Spleen (tissue), 11 donors: Measurements from ENCODE around the gene DOK5. TPM values are rescaled to one million over a fixed set of nuclear protein-coding genes. Genes with fewer than 3 reads are reported as not detected.

ENCODE experiments used
- DNase-seq: peaks from one replicate; pipeline ENCODE4 v3.0.0-alpha.2; 2020
- H3K27ac ChIP-seq, 8 donors: fragments of 200-600 bp; sonication (generic) in 7 of 8; 1 replicate in 4 of 8; 2 replicates in 4 of 8; pipeline versions ENCODE4 v1.5.0 to v1.8.0; 2016 to 2021; ENCODE audit warnings: inconsistent platforms in 4 of 8, mild to moderate bottlenecking in 4 of 8, moderate library complexity in 1 of 8
- H3K27me3 ChIP-seq, 7 donors: fragments of 200-600 bp; sonication (generic) in 6 of 7; replicated peaks in 1 of 7; 1 replicate in 4 of 7; 2 replicates in 3 of 7; pipeline versions ENCODE4 v1.5.0 to v1.8.0; 2016 to 2021; ENCODE audit warnings: inconsistent platforms in 3 of 7, mild to moderate bottlenecking in 1 of 7
- H3K36me3 ChIP-seq, 6 donors: fragments of 200-600 bp; sonication (generic) in 5 of 6; 1 replicate in 4 of 6; 2 replicates in 2 of 6; pipeline versions ENCODE4 v1.5.0 to v1.8.0; 2016 to 2021; ENCODE audit warnings: inconsistent platforms in 2 of 6
- H3K4me1 ChIP-seq, 6 donors: fragments of 200-600 bp; sonication (generic) in 5 of 6; 1 replicate in 3 of 6; 2 replicates in 3 of 6; pipeline versions ENCODE4 v1.5.0 to v1.8.0; 2016 to 2021; ENCODE audit warnings: inconsistent platforms in 3 of 6
- H3K4me3 ChIP-seq, 8 donors: fragments of 200-600 bp; sonication (generic) in 7 of 8; 1 replicate in 4 of 8; 2 replicates in 4 of 8; pipeline versions ENCODE4 v1.5.0 to v1.8.0; 2016 to 2021; ENCODE audit warnings: inconsistent platforms in 4 of 8, mild to moderate bottlenecking in 4 of 8, moderate library complexity in 2 of 8
- H3K9me3 ChIP-seq, 8 donors: fragments of 200-600 bp; sonication (generic) in 7 of 8; 1 replicate in 4 of 8; 2 replicates in 4 of 8; pipeline versions ENCODE4 v1.5.0 to v1.8.0; 2016 to 2021; ENCODE audit warnings: inconsistent platforms in 4 of 8
- CTCF ChIP-seq, 11 experiments: fragments of 200-600 bp in 7 of 11; fragments of 450-650 bp in 4 of 11; sonication (generic) in 4 of 11; IDR thresholded peaks in 8 of 11; conservative IDR thresholded peaks in 3 of 11; 1 replicate in 7 of 11; 2 replicates in 4 of 11; pipeline versions ENCODE4 v1.4.0 to v1.8.0; 2016 to 2021; ENCODE audit warnings: antibody characterized with exemption in 11 of 11, inconsistent platforms in 4 of 11, mild to moderate bottlenecking in 1 of 11
- POLR2A ChIP-seq, 3 donors: fragments of 450-650 bp; IDR thresholded peaks; one replicate each; pipeline ENCODE4 v1.5.1; 2017; ENCODE audit warnings: antibody characterized with exemption in 3 of 3, mild to moderate bottlenecking in 1 of 3
- POLR2AphosphoS5 ChIP-seq, 3 donors: sonication (generic); formaldehyde crosslinking; IDR thresholded peaks; one replicate each; pipeline ENCODE4 v1.5.1; 2017; ENCODE audit warnings: antibody characterized with exemption in 3 of 3
- WGBS, 5 donors: extraction: QIAGEN DNeasy Blood & Tissue Kit in 3 of 5; methylation state at CpG; one replicate each; pipeline versions ENCODE4 v1.1.5 to v1.1.7; 2013 to 2018; 5-methylcytosine and 5-hydroxymethylcytosine counted together
- intact Hi-C: fragments of 100-400 bp; cut with DNase I; formaldehyde crosslinking; loops from one replicate; pipeline ENCODE4 v1.15.0; 2023; ENCODE audit warnings: low total_unique reads
- polyA plus RNA-seq, 3 donors: library from polyadenylated mRNA; stranded (reverse); fragments of 200-250 nt; gene quantifications; one replicate each; pipeline ENCODE4 v1.2.1, GENCODE V29; 2013
- total RNA-seq, 7 donors: library from RNA; depleted of rRNA in 3 of 7; stranded (reverse); fragments of >200 nt in 3 of 7; fragmentation: NEBNext Ultra II Directional in 4 of 7; extraction: Animal tissue kit (Norgen Biotek cat#: 25700) in 4 of 7; gene quantifications; one replicate each; pipeline versions ENCODE4 v1.1.0 to v1.2.1, GENCODE V29; 2016 to 2021
- donor health status: healthy with polysubstance abuse.
- donor health status: DM: no; HTN: no; CAD: no; lungs with moderate emphysema.
- donor health status: DM: no; HTN: no; CAD: no.
- donor health status: Bipolar disorder and iron deficiency.
- donor health status: healthy.
- donor health status: DM: no; HTN: no; CAD: no.
- donor health status: DM: yes; HTN: yes; CAD: no.

Gene DOK5
- total and polyA plus RNA-seq, 10 donors, result 0.17 to 0.73 (median 0.53) TPM; not detected in 3

- WGBS, 5 donors, result 68 to 90% (median 75%) methylated on average over 3 of the region's 3 CpGs
- H3K9me3 ChIP-seq, result no peaks in the 10 kb centered on the region
- DNase-seq, result no peak
- no peaks in the 10 kb centered on the region for H3K27me3 ChIP-seq
- H3K36me3 ChIP-seq, result no peaks in the 10 kb centered on the region
- no peak for TF ChIP-seq POLR2AphosphoS5 (IDR thresholded peaks at IDR 0.05)
- TF ChIP-seq CTCF (IDR thresholded peaks at IDR 0.05 in 8 of 11, conservative IDR thresholded peaks at IDR 0.05 in 3 of 11), result no peak
- TF ChIP-seq POLR2A (IDR thresholded peaks at IDR 0.05), result no peak
- H3K4me3 ChIP-seq, result no peak overlapping the region
- intact Hi-C loops, result no loop called here
- no peak overlapping the region for H3K27ac ChIP-seq
- no peaks in the 10 kb centered on the region for H3K4me1 ChIP-seq
Observed at GRCh38 chr20:54694516-54694915, 219.1 kb downstream of the DOK5 start.

GRCh38 chr20:54698373-54698772, 223.0 kb downstream of the DOK5 start:
- intact Hi-C loops, result no loop called here
- WGBS, 5 donors, result 40 to 67% (median 50%) methylated on average over 1 of the region's 1 CpG
- H3K27me3 ChIP-seq, result peaks cover 0 to 7% (median 0%) of the 10 kb centered on the region in 7 donors

More at GRCh38 chr20:54698373-54698772, 223.0 kb downstream of the DOK5 start:
- H3K4me1 ChIP-seq, result no peaks in the 10 kb centered on the region
- no peak overlapping the region for H3K4me3 ChIP-seq
- no peak for DNase-seq
- H3K9me3 ChIP-seq, result no peaks in the 10 kb centered on the region
- H3K36me3 ChIP-seq, result no peaks in the 10 kb centered on the region
- H3K27ac ChIP-seq, result no peak overlapping the region
- TF ChIP-seq POLR2AphosphoS5 (IDR thresholded peaks at IDR 0.05) (no peak), POLR2A (IDR thresholded peaks at IDR 0.05) (no peak), CTCF (IDR thresholded peaks at IDR 0.05 in 8 of 11, conservative IDR thresholded peaks at IDR 0.05 in 3 of 11) (no peak)
